Choroid plexus epithelial cell (primary cell): ENCODE measurements around the gene UBE2U.

Source experiments
- DNase-seq: peaks from one replicate; pipeline ENCODE4 v3.0.0-alpha.2; 2010; ENCODE audit warnings: low read depth
- H3K4me3 ChIP-seq: 2 replicates; pipeline ENCODE4 v1.5.1; 2011; ENCODE audit warnings: low read depth, mild to moderate bottlenecking, control low read depth, low read length, moderate library complexity
- CTCF ChIP-seq: conservative IDR thresholded peaks from 2 replicates; pipeline ENCODE4 v1.5.1; 2011; ENCODE audit warnings: low read depth, mild to moderate bottlenecking, control low read depth, inconsistent platforms, low read length, moderate library complexity

UBE2U gene

DNA sequence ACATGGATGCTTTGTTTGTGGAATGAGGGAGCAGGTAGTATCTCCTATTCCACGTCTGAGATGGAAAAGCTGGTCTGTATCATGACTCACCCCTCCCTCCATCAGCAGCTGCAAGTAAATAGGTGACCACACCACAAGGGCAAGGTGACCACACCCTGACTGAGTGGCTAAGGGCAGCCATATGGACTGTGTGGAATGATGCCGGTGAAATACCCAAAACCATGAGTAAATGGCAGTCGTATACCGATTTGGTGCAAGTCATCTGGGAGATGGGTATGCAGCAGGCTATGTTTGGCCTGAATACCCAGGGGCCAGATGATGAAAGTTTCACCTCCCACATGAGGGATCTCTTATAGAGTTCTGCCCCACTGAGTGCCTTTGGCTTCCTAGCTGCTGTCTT lies 15.8 kb upstream of the UBE2U start:
- TF ChIP-seq CTCF: no peak
- DNase-seq: no peak
- no peak overlapping the region for H3K4me3 ChIP-seq

DNA sequence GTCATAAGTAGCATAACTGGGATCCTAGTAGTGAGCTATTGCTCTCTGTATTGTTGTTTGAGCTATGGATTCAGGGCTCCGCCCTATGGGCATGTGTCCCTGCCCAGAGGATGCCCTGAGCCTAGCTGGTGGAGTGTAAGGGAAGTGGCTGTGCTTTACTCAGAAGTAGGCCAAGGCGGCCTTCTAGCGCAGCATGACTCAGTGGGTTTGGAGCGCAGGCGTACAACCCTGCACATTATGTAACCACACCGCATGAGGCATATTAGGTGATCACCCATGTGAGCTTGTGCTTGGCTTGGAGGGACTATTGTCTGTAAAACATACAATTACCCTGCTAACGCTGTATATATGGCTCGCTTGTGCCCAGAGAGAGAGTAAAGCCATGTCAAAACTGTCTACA lies 11.1 kb upstream of the UBE2U start:
- no peak for DNase-seq
- no peak for TF ChIP-seq CTCF
- H3K4me3 ChIP-seq: no peak overlapping the region

DNA sequence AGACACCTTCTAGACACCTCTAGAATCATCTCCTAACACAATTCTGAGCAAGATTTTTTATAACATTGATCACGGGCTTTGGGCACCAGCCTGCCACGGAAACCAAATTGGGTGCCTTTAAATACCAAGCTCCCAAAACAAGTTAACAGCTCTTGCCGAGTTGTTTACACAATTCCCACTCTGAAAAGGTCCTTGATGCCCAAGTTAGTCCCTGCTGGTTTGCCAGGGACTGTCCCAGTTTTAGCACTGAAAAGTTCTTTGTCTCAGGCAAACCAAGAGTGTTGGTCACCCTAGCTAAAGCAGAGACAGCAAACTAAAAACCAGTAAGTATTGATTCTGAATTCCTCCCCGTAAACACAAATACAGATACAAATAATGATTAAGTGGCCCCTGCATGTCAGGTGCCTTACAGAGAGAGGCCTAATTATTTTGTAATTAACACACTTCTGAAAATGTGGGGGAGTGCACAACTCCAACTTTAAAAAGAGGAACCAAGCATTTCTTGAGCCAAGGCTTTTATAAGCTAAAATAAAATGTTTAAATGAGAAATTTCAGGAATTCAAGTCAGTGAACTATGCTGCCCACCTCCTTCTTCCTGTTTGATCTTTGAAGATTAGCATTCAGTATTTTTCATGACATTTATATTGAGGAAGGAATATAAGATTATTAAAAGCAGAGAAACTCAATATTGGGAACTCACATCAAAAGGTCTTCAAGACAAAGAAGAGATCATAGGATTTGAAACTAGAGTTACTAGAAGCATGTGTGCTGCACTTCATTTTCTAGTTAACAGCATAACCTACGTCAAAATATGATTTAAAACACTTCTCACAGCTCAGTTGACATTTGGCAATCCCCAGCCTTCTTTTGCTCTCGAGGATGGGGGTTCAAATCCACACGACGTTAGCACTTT lies 9.0 kb upstream of the UBE2U start:
- H3K4me3 ChIP-seq: no peak overlapping the region
- TF ChIP-seq CTCF: no peak
- no peak for DNase-seq

DNA sequence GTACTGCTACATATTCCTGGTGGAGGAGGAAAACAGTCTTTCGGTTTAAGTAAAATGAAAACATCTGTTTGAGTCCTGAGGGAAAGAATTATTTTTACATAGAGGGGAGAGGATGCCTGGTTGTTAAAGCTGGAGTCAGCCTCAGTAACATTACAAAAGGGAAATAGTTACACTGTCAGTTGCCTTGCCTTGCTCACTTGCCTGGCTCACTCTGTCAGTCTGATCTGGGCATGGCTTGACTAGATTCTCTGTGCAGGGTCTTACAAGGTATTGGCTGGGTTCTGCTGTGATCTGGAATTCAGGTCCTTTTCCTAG lies 8.4 kb upstream of the UBE2U start:
- no peak overlapping the region for H3K4me3 ChIP-seq
- TF ChIP-seq CTCF: no peak
- no peak for DNase-seq

DNA sequence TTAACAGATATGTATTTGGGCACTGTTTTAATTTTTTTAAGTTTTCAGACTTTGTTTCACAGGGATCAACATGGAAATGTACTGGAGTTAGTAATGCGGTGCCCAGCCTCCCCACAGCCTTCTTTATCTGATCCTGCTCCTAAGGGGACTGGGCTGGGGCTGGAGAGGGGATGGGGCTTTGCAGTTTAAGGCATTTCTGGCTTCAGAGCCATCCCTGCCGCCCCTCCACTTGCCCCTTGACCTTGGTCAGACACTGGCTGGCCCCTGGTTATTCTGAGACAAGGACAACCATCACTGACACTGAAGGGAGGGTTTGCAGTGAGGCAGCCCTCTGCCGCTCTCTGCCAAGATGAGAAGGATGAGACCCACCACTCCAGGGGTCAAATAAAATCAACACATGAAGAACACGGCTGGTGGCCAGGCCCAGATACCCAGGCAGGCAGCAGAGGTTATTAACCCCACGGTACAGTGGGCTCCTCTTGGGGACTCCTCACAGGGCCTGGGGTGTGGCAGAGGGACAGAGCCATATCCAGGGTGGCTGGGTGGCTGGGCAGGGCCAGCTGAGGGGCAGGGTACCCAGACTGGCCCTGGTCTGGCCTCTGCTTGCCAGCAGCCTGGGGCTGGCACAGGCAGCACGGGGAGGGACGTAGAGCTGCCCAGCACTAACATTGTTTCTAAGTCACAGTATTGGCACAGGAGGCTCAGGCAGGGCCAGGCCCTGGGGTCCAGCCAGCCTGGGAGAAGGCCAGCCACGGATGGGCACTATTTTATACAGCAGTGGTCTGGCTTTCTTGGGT lies 7.2 kb upstream of the UBE2U start:
- no peak for TF ChIP-seq CTCF
- no peak overlapping the region for H3K4me3 ChIP-seq
- DNase-seq: no peak

DNA sequence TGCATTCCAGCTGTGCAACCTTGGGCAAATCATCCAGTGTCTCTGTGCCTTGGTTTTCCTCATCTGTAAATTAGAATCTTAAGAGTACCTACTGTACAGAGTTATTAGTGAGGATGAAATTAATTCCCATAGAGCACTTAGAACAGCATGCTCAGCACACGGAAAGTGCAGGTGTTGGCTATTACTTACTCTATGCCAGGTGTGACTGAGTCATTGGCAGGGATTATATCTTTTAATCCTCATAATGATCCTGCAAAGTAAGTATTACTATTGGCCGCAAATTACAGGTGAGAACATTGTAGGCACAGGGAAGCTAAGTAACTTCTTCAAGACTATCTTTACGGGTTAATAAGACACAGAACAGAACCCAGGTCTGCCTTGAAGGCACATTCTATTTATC lies 6.3 kb upstream of the UBE2U start:
- DNase-seq: no peak
- TF ChIP-seq CTCF: no peak
- no peak overlapping the region for H3K4me3 ChIP-seq
